ENCODE measurements around the gene MRPS24. TPM values are rescaled to one million over a fixed set of nuclear protein-coding genes. Genes with fewer than 3 reads are reported as not detected.

The MRPS24 gene
- total RNA-seq, 1 donor from 2014 or later, result 93.9 TPM

- H3K4me3 Mint-ChIP-seq (ENCODE audit: unreplicated experiment), result no peak overlapping the region
- Histone ChIP-seq H2AFZ (ENCODE audit: low read depth, low read length) (no peak overlapping the region), H3K4me1 (ENCODE audit: insufficient read depth, low read length) (peaks cover 35% of the 10 kb centered on the region), H3K9me3 (ENCODE audit: insufficient read depth, low read depth, low read length) (no peaks in the 10 kb centered on the region), H3K4me3 (ENCODE audit: insufficient read depth, low read depth, low read length) (peak overlapping the region; percentile 12), H3K9ac (ENCODE audit: low read length) (peak overlapping the region; percentile 71), H3K36me3 (ENCODE audit: insufficient read depth, low read length) (peaks cover 8% of the 10 kb centered on the region), H3K79me2 (ENCODE audit: insufficient read depth, low read length) (peaks cover 17% of the 10 kb centered on the region), H4K20me1 (ENCODE audit: insufficient read depth, low read length) (no peaks in the 10 kb centered on the region), H3K27ac (ENCODE audit: low read depth, low read length) (peak overlapping the region; percentile 86), H3K4me2 (ENCODE audit: low read length) (peak overlapping the region; percentile 71), H3K27me3 (ENCODE audit: insufficient read depth, low read length) (no peaks in the 10 kb centered on the region)
- H3K36me3 Mint-ChIP-seq (ENCODE audit: low read depth, unreplicated experiment), result peaks cover 24% of the 10 kb centered on the region
- H3K27me3 Mint-ChIP-seq (ENCODE audit: low read depth, unreplicated experiment), result no peaks in the 10 kb centered on the region
- no peak for FAIRE-seq
- peak; percentile 85 for DNase-seq (ENCODE audit: low read depth)
- peaks cover 2% of the 10 kb centered on the region for H3K9me3 Mint-ChIP-seq (ENCODE audit: unreplicated experiment)
- no peak overlapping the region for H3K27ac Mint-ChIP-seq (ENCODE audit: unreplicated experiment)
- TF ChIP-seq EZH2 (IDR thresholded peaks at IDR 0.05; ENCODE audit: insufficient read depth, low read length), result no peak
- TF ChIP-seq, protein P1, sequence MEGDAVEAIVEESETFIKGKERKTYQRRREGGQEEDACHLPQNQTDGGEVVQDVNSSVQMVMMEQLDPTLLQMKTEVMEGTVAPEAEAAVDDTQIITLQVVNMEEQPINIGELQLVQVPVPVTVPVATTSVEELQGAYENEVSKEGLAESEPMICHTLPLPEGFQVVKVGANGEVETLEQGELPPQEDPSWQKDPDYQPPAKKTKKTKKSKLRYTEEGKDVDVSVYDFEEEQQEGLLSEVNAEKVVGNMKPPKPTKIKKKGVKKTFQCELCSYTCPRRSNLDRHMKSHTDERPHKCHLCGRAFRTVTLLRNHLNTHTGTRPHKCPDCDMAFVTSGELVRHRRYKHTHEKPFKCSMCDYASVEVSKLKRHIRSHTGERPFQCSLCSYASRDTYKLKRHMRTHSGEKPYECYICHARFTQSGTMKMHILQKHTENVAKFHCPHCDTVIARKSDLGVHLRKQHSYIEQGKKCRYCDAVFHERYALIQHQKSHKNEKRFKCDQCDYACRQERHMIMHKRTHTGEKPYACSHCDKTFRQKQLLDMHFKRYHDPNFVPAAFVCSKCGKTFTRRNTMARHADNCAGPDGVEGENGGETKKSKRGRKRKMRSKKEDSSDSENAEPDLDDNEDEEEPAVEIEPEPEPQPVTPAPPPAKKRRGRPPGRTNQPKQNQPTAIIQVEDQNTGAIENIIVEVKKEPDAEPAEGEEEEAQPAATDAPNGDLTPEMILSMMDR (IDR thresholded peaks at IDR 0.05; ENCODE audit: insufficient read depth, low read depth, low read length), result no peak
- H3K4me1 Mint-ChIP-seq (ENCODE audit: low read depth, unreplicated experiment), result peaks cover 19% of the 10 kb centered on the region
Measured at GRCh38 chr7:43872406-43873110, 3.2 kb upstream of the MRPS24 start.

DNA sequence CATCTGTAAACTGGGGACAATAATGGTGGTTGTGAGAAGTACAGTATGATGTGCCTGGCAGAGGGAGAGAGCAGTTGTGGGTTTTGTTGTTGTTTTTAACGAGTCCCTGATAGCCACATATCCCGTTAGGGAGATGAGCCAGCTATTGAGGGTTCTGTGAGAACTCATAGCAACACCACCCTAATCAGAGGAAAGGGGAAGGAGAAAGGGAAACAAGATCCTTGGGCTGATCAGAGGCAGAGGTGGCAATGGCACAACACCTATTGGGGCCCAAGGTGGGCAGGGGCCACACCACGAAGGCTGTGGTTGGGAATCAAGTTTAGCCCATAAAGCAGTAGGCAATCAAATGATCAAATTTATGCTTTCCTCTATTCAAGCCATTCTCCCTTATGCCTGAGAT lies 1.7 kb upstream of the MRPS24 start:
- peaks cover 11% of the 10 kb centered on the region for H3K36me3 ChIP-seq (ENCODE audit: insufficient read depth, low read length)
- DNase-seq (ENCODE audit: low read depth), result no peak
- no peak overlapping the region for H3K4me2 ChIP-seq (ENCODE audit: low read length)
- H4K20me1 ChIP-seq (ENCODE audit: insufficient read depth, low read length), result no peaks in the 10 kb centered on the region
- H3K4me1 ChIP-seq (ENCODE audit: insufficient read depth, low read length), result peaks cover 35% of the 10 kb centered on the region
- no peaks in the 10 kb centered on the region for H3K9me3 ChIP-seq (ENCODE audit: insufficient read depth, low read depth, low read length)
- peak overlapping the region; percentile 100 for H3K27ac ChIP-seq (ENCODE audit: low read depth, low read length)
- H3K9ac ChIP-seq (ENCODE audit: low read length), result no peak overlapping the region
- Mint-ChIP-seq H3K4me1 (ENCODE audit: low read depth, unreplicated experiment) (peaks cover 19% of the 10 kb centered on the region), H3K27ac (ENCODE audit: unreplicated experiment) (peak overlapping the region; percentile 10), H3K9me3 (ENCODE audit: unreplicated experiment) (peaks cover 2% of the 10 kb centered on the region), H3K36me3 (ENCODE audit: low read depth, unreplicated experiment) (peaks cover 20% of the 10 kb centered on the region), H3K4me3 (ENCODE audit: unreplicated experiment) (no peak overlapping the region), H3K27me3 (ENCODE audit: low read depth, unreplicated experiment) (no peaks in the 10 kb centered on the region)
- no peaks in the 10 kb centered on the region for H3K27me3 ChIP-seq (ENCODE audit: insufficient read depth, low read length)
- H3K4me3 ChIP-seq (ENCODE audit: insufficient read depth, low read depth, low read length), result no peak overlapping the region
- TF ChIP-seq, protein P1 (IDR thresholded peaks at IDR 0.05; ENCODE audit: insufficient read depth, low read depth, low read length), result no peak
- no peak for TF ChIP-seq EZH2 (IDR thresholded peaks at IDR 0.05; ENCODE audit: insufficient read depth, low read length)
- H2AFZ ChIP-seq (ENCODE audit: low read depth, low read length), result no peak overlapping the region
- H3K79me2 ChIP-seq (ENCODE audit: insufficient read depth, low read length), result peaks cover 15% of the 10 kb centered on the region
- FAIRE-seq, result no peak

GRCh38 chr7:43870316-43870715 lies 999 bp upstream of the MRPS24 start:
- Histone ChIP-seq H3K79me2 (ENCODE audit: insufficient read depth, low read length) (peaks cover 12% of the 10 kb centered on the region), H3K27me3 (ENCODE audit: insufficient read depth, low read length) (no peaks in the 10 kb centered on the region), H3K9ac (ENCODE audit: low read length) (peak overlapping the region; percentile 97), H3K4me3 (ENCODE audit: insufficient read depth, low read depth, low read length) (peak overlapping the region; percentile 87), H4K20me1 (ENCODE audit: insufficient read depth, low read length) (no peaks in the 10 kb centered on the region), H3K4me1 (ENCODE audit: insufficient read depth, low read length) (peaks cover 35% of the 10 kb centered on the region), H3K36me3 (ENCODE audit: insufficient read depth, low read length) (peaks cover 14% of the 10 kb centered on the region), H3K27ac (ENCODE audit: low read depth, low read length) (peak overlapping the region; percentile 100), H3K9me3 (ENCODE audit: insufficient read depth, low read depth, low read length) (no peaks in the 10 kb centered on the region), H3K4me2 (ENCODE audit: low read length) (peak overlapping the region; percentile 96), H2AFZ (ENCODE audit: low read depth, low read length) (no peak overlapping the region)
- Mint-ChIP-seq H3K4me1 (ENCODE audit: low read depth, unreplicated experiment) (peaks cover 19% of the 10 kb centered on the region), H3K36me3 (ENCODE audit: low read depth, unreplicated experiment) (peaks cover 20% of the 10 kb centered on the region), H3K27ac (ENCODE audit: unreplicated experiment) (peak overlapping the region; percentile 80), H3K9me3 (ENCODE audit: unreplicated experiment) (peaks cover 5% of the 10 kb centered on the region), H3K27me3 (ENCODE audit: low read depth, unreplicated experiment) (no peaks in the 10 kb centered on the region), H3K4me3 (ENCODE audit: unreplicated experiment) (peak overlapping the region; percentile 91)
- no peak for DNase-seq (ENCODE audit: low read depth)
- FAIRE-seq, result no peak
- TF ChIP-seq EZH2 (IDR thresholded peaks at IDR 0.05; ENCODE audit: insufficient read depth, low read length), result no peak
- TF ChIP-seq, protein P1 (IDR thresholded peaks at IDR 0.05; ENCODE audit: insufficient read depth, low read depth, low read length), result no peak
